PC-3 (cell line): Measurements from ENCODE around the gene SCIN. TPM values are rescaled to one million over a fixed set of nuclear protein-coding genes. Genes with fewer than 3 reads are reported as not detected.
"Not testable (repeated sequence)": the region's sequence is repeated elsewhere in the genome, so short reads cannot be mapped to it uniquely, and the experiment has no call there.

ENCODE experiments used
- ATAC-seq: fragments of 200-7000 bp; cut with Tn5 transposase; 2 replicates; pipeline ENCODE4 v1.9.1; 2020; ENCODE audit warnings: mild to moderate bottlenecking, moderate library complexity
- BruUV-seq: library from RNA; stranded (reverse); fragments of 400-500 nt; replicated peaks from 2 replicates; lab custom pipeline; 2021; lab: Mats Ljungman, UMichigan
- CTCF ChIA-PET: fragments of 300-600 bp; sonication (Branson Sonifier 250); formaldehyde crosslinking; loops from one replicate; lab custom pipeline; 2022; ENCODE audit warnings: antibody characterized with exemption; lab: Charles Lee
- POLR2A ChIA-PET: fragments of 300-600 bp; sonication (Branson Sonifier 250); formaldehyde crosslinking; loops from one replicate; lab custom pipeline; 2022; ENCODE audit warnings: antibody characterized with exemption; ENCODE audit not compliant: unreplicated experiment; lab: Charles Lee
- DNase-seq: peaks from one replicate; pipeline ENCODE4 v3.0.0-alpha.2; 2015
- H2AFZ ChIP-seq: fragments of 300-600 bp; sonication (generic); 2 replicates; pipeline ENCODE4 v1.6.0; 2016; ENCODE audit warnings: antibody characterized with exemption, low read length
- H3F3A ChIP-seq: fragments of 300-600 bp; sonication (generic); one replicate; pipeline ENCODE4 v1.6.0; 2017; ENCODE audit warnings: antibody characterized with exemption, low read length, control low read depth, mild to moderate bottlenecking; ENCODE audit not compliant: unreplicated experiment
- H3K27ac ChIP-seq: fragments of 300-600 bp; sonication (generic); 2 replicates; pipeline ENCODE4 v1.5.1; 2016; ENCODE audit warnings: mild to moderate bottlenecking, low read length
- H3K27me3 ChIP-seq: fragments of 300-600 bp; sonication (generic); 2 replicates; pipeline ENCODE4 v1.6.1; 2016; ENCODE audit warnings: low read length, mixed read lengths
- H3K36me3 ChIP-seq: fragments of 300-600 bp; sonication (generic); 2 replicates; pipeline ENCODE4 v1.6.1; 2016; ENCODE audit warnings: low read depth, mixed run types, low read length, mixed read lengths
- H3K4me1 ChIP-seq: fragments of 300-600 bp; sonication (generic); 2 replicates; pipeline ENCODE4 v1.5.1; 2016; ENCODE audit warnings: low read length; ENCODE audit not compliant: insufficient read depth
- H3K4me2 ChIP-seq: fragments of 300-600 bp; sonication (generic); 2 replicates; pipeline ENCODE4 v1.6.0; 2016; ENCODE audit warnings: low read length
- H3K4me3 ChIP-seq: fragments of 300-600 bp; sonication (generic); 2 replicates; pipeline ENCODE4 v1.5.1; 2016; ENCODE audit warnings: mild to moderate bottlenecking, low read length, mixed read lengths
- H3K79me2 ChIP-seq: fragments of 300-600 bp; sonication (generic); 2 replicates; pipeline ENCODE4 v1.6.1; 2017; ENCODE audit warnings: low read length, mixed read lengths
- H3K9ac ChIP-seq: fragments of 300-600 bp; sonication (generic); 2 replicates; pipeline ENCODE4 v1.6.0; 2016; ENCODE audit warnings: mild to moderate bottlenecking, low read length
- H3K9me2 ChIP-seq: fragments of 300-600 bp; sonication (generic); replicated peaks from 2 replicates; pipeline ENCODE4 v1.6.1; 2016; ENCODE audit warnings: mixed run types, low read length, mixed read lengths
- H3K9me3 ChIP-seq: fragments of 300-600 bp; sonication (generic); 2 replicates; pipeline ENCODE4 v1.6.1; 2016; ENCODE audit warnings: low read length, mixed read lengths
- H4K20me1 ChIP-seq: fragments of 300-600 bp; sonication (generic); 2 replicates; pipeline ENCODE4 v1.6.1; 2016; ENCODE audit warnings: low read length, mixed read lengths
- CTCF ChIP-seq: fragments of 300-600 bp; sonication (generic); conservative IDR thresholded peaks from 2 replicates; pipeline ENCODE4 v1.5.1; 2017; ENCODE audit warnings: antibody characterized with exemption, low read depth, mild to moderate bottlenecking, low read length
- EZH2 ChIP-seq: fragments of 300-600 bp; sonication (generic); IDR thresholded peaks from one replicate; pipeline ENCODE4 v1.6.1; 2017; ENCODE audit warnings: antibody characterized with exemption, mild to moderate bottlenecking, low read length; ENCODE audit not compliant: unreplicated experiment
- EZH2phosphoT487 ChIP-seq: fragments of 300-600 bp; sonication (generic); IDR thresholded peaks from 2 replicates; pipeline ENCODE4 v1.6.1; 2018; ENCODE audit warnings: mild to moderate bottlenecking, antibody characterized with exemption, low read length, borderline replicate concordance
- intact Hi-C: fragments of 100-400 bp; cut with micrococcal nuclease; formaldehyde crosslinking; loops from 2 replicates; pipeline ENCODE4 v1.9.0; 2023
- total RNA-seq: library from RNA; depleted of rRNA; stranded (reverse); fragments of >200 nt; gene quantifications from 2 replicates; pipeline ENCODE4 v1.2.3, GENCODE V29; 2014

SCIN gene
- total RNA-seq, 1 experiment from 2014 or later: 0.91 TPM

GRCh38 chr7:12660986-12661385, 90.5 kb downstream of the SCIN start:
- intact Hi-C loops: loop anchor here (2.0 kb wide), 1 partner anchor 14 kb away; no protein-coding TSS in a partner anchor
- peak overlapping the region; percentile 43 for H3K27ac ChIP-seq
- H3K9ac ChIP-seq, H3K9me3 ChIP-seq, H3K27me3 ChIP-seq, CTCF ChIA-PET, H3K36me3 ChIP-seq, H3F3A ChIP-seq, H3K9me2 ChIP-seq, H4K20me1 ChIP-seq, POLR2A ChIA-PET, H3K79me2 ChIP-seq, ATAC-seq: not testable (repeated sequence)
- BruUV-seq: TSS peak; percentile 71
- H2AFZ ChIP-seq: peak overlapping the region; percentile 35; the same call in 1 of the 2 replicates
- H3K4me1 ChIP-seq: peaks cover 19% of the 10 kb centered on the region
- H3K4me3 ChIP-seq: peak overlapping the region; percentile 43; the same call in 1 of the 2 replicates
- H3K4me2 ChIP-seq: peak overlapping the region; percentile 50
- peak; percentile 40 for DNase-seq

- H3K27ac ChIP-seq: no peak overlapping the region
- CTCF ChIA-PET: no interaction called here
- intact Hi-C loops: loop anchor here (2.0 kb wide), 1 partner anchor 15 kb away; no protein-coding TSS in a partner anchor
These were observed 91.1 kb downstream of the SCIN start for GRCh38 chr7:12661581-12661980.

GRCh38 chr7:12670000-12670729, 99.6 kb downstream of the SCIN start:
- H3K4me3 ChIP-seq: no peak overlapping the region
- no peaks in the 10 kb centered on the region for H3K9me3 ChIP-seq
- H3K36me3 ChIP-seq: no peaks in the 10 kb centered on the region
- H3K79me2 ChIP-seq: no peaks in the 10 kb centered on the region
- H3K4me1 ChIP-seq: peaks cover 17% of the 10 kb centered on the region
- ATAC-seq (no peak), DNase-seq (no peak)
- no peak overlapping the region for H3K4me2 ChIP-seq
- H3K9me2 ChIP-seq: no peaks in the 10 kb centered on the region
- H4K20me1 ChIP-seq: no peaks in the 10 kb centered on the region
- TF ChIP-seq EZH2phosphoT487 (no peak), CTCF (no peak), EZH2 (no peak)
- H2AFZ ChIP-seq: no peak overlapping the region
- no peaks in the 10 kb centered on the region for H3F3A ChIP-seq
- no peaks in the 10 kb centered on the region for H3K27me3 ChIP-seq
- ChIA-PET CTCF (no interaction called here), POLR2A (no interaction called here)
- no peak overlapping the region for H3K27ac ChIP-seq
- H3K9ac ChIP-seq: no peak overlapping the region
- intact Hi-C loops: no loop called here
- no TSS peak for BruUV-seq

More at GRCh38 chr7:12661581-12661980, 91.1 kb downstream of the SCIN start:
- H2AFZ ChIP-seq: no peak overlapping the region
- peaks cover 22% of the 10 kb centered on the region for H3K4me1 ChIP-seq
- no peaks in the 10 kb centered on the region for H3K9me3 ChIP-seq
- POLR2A ChIA-PET: no interaction called here
- BruUV-seq: no TSS peak
- H3K79me2 ChIP-seq: no peaks in the 10 kb centered on the region
- H3K9ac ChIP-seq: no peak overlapping the region
- H3F3A ChIP-seq: no peaks in the 10 kb centered on the region
- TF ChIP-seq EZH2: no peak
- no peak for TF ChIP-seq EZH2phosphoT487
- TF ChIP-seq CTCF: no peak
- H3K9me2 ChIP-seq: no peaks in the 10 kb centered on the region
- H3K4me2 ChIP-seq: peak overlapping the region; percentile 50; the same call in 1 of the 2 replicates
- no peak for ATAC-seq
- H3K27me3 ChIP-seq: no peaks in the 10 kb centered on the region
- no peak overlapping the region for H3K4me3 ChIP-seq
- no peaks in the 10 kb centered on the region for H3K36me3 ChIP-seq
- DNase-seq: no peak
- no peaks in the 10 kb centered on the region for H4K20me1 ChIP-seq
